MM.1S (cell line): ENCODE measurements around the gene PPP1R7.

Experiments used
- DNase-seq: peaks from one replicate; pipeline ENCODE4 v3.0.0-alpha.2; 2015
- H2AFZ ChIP-seq: fragments of 300-600 bp; sonication (generic); 2 replicates; pipeline ENCODE4 v1.6.0; 2016; ENCODE audit warnings: antibody characterized with exemption, low read length
- H3F3A ChIP-seq: fragments of 300-600 bp; sonication (generic); 2 replicates; pipeline ENCODE4 v1.6.1; 2016; ENCODE audit warnings: mild to moderate bottlenecking, antibody characterized with exemption, low read length, moderate library complexity, mixed read lengths; ENCODE audit not compliant: insufficient read depth
- H3K27ac ChIP-seq: fragments of 300-600 bp; sonication (generic); 2 replicates; pipeline ENCODE4 v1.5.1; 2016; ENCODE audit warnings: mild to moderate bottlenecking, low read length
- H3K27me3 ChIP-seq: fragments of 300-600 bp; sonication (generic); replicated peaks from 2 replicates; pipeline ENCODE4 v1.6.0; 2016; ENCODE audit warnings: low read length; ENCODE audit not compliant: insufficient read depth
- H3K36me3 ChIP-seq: fragments of 300-600 bp; sonication (generic); replicated peaks from 2 replicates; pipeline ENCODE4 v1.6.1; 2016; ENCODE audit warnings: mild to moderate bottlenecking, low read length, mixed read lengths; ENCODE audit not compliant: insufficient read depth
- H3K4me1 ChIP-seq: fragments of 300-600 bp; sonication (generic); 2 replicates; pipeline ENCODE4 v1.6.1; 2016; ENCODE audit warnings: low read length, mixed read lengths
- H3K4me2 ChIP-seq: fragments of 300-600 bp; sonication (generic); 2 replicates; pipeline ENCODE4 v1.6.0; 2016; ENCODE audit warnings: low read depth, low read length
- H3K4me3 ChIP-seq: fragments of 300-600 bp; sonication (generic); 2 replicates; pipeline ENCODE4 v1.5.1; 2016; ENCODE audit warnings: low read length, mixed read lengths
- H3K79me2 ChIP-seq: fragments of 300-600 bp; sonication (generic); 2 replicates; pipeline ENCODE4 v1.6.1; 2016; ENCODE audit warnings: mixed run types, low read length, mixed read lengths
- H3K9ac ChIP-seq: fragments of 300-600 bp; sonication (generic); 2 replicates; pipeline ENCODE4 v1.6.1; 2016; ENCODE audit warnings: low read length, mixed read lengths
- H3K9me2 ChIP-seq: fragments of 300-600 bp; sonication (generic); replicated peaks from 2 replicates; pipeline ENCODE4 v1.6.1; 2016; ENCODE audit warnings: mild to moderate bottlenecking, low read length, mixed read lengths; ENCODE audit not compliant: insufficient read depth
- H3K9me3 ChIP-seq: fragments of 300-600 bp; sonication (generic); replicated peaks from 2 replicates; pipeline ENCODE4 v1.6.1; 2016; ENCODE audit warnings: mild to moderate bottlenecking, low read length, mixed read lengths; ENCODE audit not compliant: insufficient read depth
- H4K20me1 ChIP-seq: fragments of 300-600 bp; sonication (generic); 2 replicates; pipeline ENCODE4 v1.6.1; 2016; ENCODE audit warnings: mild to moderate bottlenecking, low read length, moderate library complexity, mixed read lengths; ENCODE audit not compliant: insufficient read depth
- CTCF ChIP-seq: fragments of 300-600 bp; sonication (generic); IDR thresholded peaks from 2 replicates; pipeline ENCODE4 v1.5.1; 2016; ENCODE audit warnings: antibody characterized with exemption, low read length, mixed read lengths
- EZH2 ChIP-seq: fragments of 300-600 bp; sonication (generic); optimal IDR thresholded peaks from 2 replicates; pipeline ENCODE3; 2017; ENCODE audit warnings: low read depth, mild to moderate bottlenecking, antibody characterized with exemption, low read length, mixed read lengths
- EZH2phosphoT487 ChIP-seq: fragments of 300-600 bp; sonication (generic); IDR thresholded peaks from 2 replicates; pipeline ENCODE4 v1.6.1; 2018; ENCODE audit warnings: antibody characterized with exemption, low read length

PPP1R7 gene

GRCh38 chr2:241114836-241115235, 35.4 kb upstream of the PPP1R7 start:
- Histone ChIP-seq H3K79me2 (no peaks in the 10 kb centered on the region), H2AFZ (no peak overlapping the region), H3K4me2 (no peak overlapping the region), H3K9ac (no peak overlapping the region), H3K4me1 (no peaks in the 10 kb centered on the region), H3K36me3 (no peaks in the 10 kb centered on the region), H3K27me3 (no peaks in the 10 kb centered on the region), H4K20me1 (no peaks in the 10 kb centered on the region), H3K9me3 (no peaks in the 10 kb centered on the region), H3F3A (no peaks in the 10 kb centered on the region), H3K27ac (no peak overlapping the region), H3K9me2 (no peaks in the 10 kb centered on the region), H3K4me3 (no peak overlapping the region)
- TF ChIP-seq EZH2 = no peak
- no peak for DNase-seq

GRCh38 chr2:241115361-241115760, 34.9 kb upstream of the PPP1R7 start:
- Histone ChIP-seq H3F3A (no peaks in the 10 kb centered on the region), H3K4me1 (no peaks in the 10 kb centered on the region), H2AFZ (no peak overlapping the region), H3K27ac (no peak overlapping the region), H3K9me3 (no peaks in the 10 kb centered on the region), H3K4me3 (no peak overlapping the region), H4K20me1 (no peaks in the 10 kb centered on the region), H3K27me3 (no peaks in the 10 kb centered on the region), H3K9ac (no peak overlapping the region), H3K36me3 (no peaks in the 10 kb centered on the region), H3K4me2 (no peak overlapping the region), H3K9me2 (no peaks in the 10 kb centered on the region), H3K79me2 (no peaks in the 10 kb centered on the region)
- DNase-seq = no peak
- no peak for TF ChIP-seq CTCF
- TF ChIP-seq EZH2 = no peak
- no peak for TF ChIP-seq EZH2phosphoT487

DNA sequence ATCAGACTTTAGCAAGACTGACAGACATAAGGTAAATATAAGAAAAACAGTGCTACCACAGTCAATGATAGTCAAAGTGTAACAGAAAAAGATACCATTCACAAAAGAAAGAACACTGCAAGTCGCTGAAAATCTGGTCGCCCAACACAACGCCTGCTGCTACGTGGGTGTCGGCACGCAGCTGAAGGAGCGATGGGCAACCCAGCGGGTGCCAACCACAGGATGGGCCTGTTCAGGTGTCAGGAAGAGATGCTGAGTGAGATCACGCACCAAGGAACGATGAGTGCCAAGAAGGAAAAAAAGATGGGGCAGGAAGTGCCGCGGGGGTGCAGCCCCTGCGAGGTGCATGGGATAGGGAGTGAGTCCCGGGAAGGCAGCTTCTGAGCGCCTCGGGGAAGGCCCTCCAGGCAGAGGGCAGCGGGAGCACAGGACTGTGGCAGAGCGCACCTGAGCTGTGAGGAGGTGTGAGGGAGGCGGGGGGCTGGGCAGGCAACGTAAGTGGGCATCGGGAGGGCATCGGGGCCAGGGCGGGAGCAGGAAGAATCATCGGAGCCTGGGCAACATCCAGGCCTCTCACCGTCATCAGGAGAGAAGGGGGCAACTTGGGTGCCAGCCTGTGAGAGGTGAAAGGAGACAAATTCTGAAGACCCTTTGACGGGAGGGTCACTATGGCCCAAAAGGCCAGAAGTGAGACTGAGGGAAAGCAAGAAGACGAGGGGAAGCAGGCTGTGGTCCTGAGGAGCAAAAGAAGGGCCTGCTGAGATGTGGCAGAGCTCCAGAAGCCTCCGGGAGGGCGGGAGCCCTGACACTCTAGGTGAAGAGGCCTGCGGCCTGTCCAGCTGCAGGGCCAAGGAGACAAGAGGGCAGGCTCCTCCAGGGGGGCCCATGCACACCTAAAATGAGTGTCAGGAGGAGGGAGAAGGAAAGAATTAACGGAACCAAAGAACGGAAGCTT, 33.4 kb upstream of the PPP1R7 start:
- no peak for DNase-seq
- TF ChIP-seq EZH2 (no peak), CTCF (no peak), EZH2phosphoT487 (no peak)
- no peaks in the 10 kb centered on the region for H3F3A ChIP-seq
- no peak overlapping the region for H3K27ac ChIP-seq
- no peaks in the 10 kb centered on the region for H4K20me1 ChIP-seq
- H3K27me3 ChIP-seq = no peaks in the 10 kb centered on the region
- H3K4me3 ChIP-seq = no peak overlapping the region
- H3K4me2 ChIP-seq = no peak overlapping the region
- H3K9me3 ChIP-seq = no peaks in the 10 kb centered on the region
- H3K36me3 ChIP-seq = no peaks in the 10 kb centered on the region
- H3K79me2 ChIP-seq = no peaks in the 10 kb centered on the region
- H3K4me1 ChIP-seq = no peaks in the 10 kb centered on the region
- no peak overlapping the region for H2AFZ ChIP-seq
- no peak overlapping the region for H3K9ac ChIP-seq
- no peaks in the 10 kb centered on the region for H3K9me2 ChIP-seq
